ENCODE results near the gene CAP1.

The CAP1 gene

DNA sequence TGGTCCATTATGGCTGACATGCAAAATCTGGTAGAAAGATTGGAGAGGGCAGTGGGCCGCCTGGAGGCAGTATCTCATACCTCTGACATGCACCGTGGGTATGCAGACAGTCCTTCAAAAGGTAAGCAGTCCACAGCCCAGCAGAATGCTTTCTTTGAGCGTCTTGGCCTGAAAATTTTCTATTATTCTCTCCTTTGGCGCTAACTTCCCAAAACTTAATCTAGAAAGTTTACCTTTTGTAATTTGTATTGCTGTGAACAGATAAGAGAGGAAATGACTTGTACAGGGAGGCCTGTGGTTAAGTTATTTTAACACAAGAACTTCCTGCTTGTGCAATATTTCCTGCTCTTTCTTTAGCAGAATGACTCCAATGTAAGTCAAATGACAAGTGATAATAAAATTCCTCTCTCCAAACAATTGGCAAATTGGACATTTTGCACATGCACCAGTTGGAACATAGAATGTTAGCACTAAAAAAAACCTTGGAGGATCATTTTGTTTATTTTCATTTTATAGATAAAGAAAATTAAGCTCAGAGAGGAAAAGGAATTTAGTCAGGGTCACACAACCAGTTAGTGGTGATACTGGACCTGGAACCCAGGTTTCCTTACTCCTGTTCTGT, 18.9 kb downstream of the CAP1 start:
- DNase-seq = peak in 1 of 2 donors; percentile 55

DNA sequence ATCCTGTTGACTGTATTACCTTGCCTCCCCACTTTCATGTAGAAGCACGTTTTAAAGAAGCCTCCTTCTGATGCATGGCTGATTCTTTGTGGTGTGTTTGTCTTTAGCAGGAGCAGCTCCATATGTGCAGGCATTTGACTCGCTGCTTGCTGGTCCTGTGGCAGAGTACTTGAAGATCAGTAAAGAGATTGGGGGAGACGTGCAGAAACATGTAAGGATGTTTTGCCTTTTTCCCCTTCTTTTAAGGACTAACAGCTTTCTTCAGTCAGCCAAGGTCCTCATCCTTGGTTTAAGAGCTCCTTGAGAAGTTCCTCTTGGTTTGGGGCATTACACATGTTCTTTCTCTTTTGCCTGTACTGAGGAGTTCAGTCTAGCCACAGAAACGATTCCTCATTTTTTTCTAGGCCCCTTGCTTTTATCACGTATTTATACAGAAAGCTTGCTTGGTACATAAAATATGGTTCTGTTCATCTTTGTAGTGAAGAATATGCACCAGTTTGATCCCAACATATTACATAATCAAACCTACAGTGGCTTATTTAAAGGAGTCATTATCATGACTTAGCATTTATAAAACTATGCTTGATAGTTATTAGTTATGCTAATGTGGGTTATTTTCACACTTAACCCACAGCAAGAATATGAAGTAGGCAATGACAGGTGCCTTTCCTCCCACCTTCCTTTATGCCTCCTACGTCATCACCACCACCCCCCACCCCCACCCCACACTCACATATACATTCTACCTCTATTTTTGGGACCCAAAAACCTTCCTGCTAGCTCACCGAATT, 19.6 kb downstream of the CAP1 start:
- peak in 1 of 2 donors; percentile 32 for DNase-seq

DNA sequence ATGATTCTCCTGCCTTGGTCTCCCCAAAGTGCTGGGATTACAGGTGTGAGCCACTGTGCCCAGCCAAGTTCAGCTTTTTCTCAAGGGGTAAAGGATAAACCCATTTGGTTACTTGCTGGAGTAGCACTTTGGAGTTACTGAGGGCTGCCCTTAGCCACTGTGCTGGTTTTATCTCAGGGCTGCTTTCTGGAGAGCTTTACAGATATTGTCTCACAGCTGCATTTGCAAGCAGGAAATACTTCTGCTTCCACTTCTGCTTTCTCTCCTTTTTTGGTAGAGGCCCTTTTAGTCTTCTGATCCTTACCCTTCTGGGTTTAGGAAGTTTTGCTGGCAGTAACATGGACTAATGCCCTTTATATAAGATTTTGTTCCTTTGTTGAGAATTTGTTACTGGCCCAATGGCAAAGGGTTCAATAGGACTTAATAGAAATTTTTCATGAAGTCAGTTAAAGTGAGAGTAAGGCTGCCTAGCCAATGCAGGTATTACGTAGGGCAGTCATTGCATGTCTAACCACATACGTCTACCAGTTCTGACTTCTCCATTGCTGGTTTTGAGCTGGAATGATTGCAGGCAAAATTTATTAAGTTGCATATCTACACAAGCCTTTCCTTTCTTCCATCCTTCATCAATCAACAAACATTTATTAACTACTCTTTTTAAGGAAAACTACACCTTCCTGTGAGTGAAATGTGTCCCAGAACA, 24.4 kb downstream of the CAP1 start:
- DNase-seq = no peak

DNA sequence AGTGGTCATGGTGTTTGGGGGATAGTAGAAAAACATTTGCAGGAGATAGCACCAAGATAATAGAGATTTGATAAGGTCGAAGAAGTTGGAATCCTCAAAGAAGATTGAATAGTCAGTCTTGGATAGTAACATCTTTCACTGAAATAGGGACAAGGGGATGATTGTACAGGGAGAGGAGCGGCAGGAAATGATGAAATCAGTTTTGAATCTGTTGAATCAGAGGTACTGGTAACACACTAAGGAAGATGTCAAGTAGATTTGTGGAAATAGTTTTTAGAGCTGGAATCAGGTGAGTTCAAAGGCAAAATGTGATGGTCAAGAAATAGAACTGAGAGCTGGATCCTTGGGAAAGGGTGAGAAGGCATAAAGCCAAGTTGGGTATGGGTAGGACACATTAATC, 26.5 kb downstream of the CAP1 start:
- DNase-seq = no peak

DNA sequence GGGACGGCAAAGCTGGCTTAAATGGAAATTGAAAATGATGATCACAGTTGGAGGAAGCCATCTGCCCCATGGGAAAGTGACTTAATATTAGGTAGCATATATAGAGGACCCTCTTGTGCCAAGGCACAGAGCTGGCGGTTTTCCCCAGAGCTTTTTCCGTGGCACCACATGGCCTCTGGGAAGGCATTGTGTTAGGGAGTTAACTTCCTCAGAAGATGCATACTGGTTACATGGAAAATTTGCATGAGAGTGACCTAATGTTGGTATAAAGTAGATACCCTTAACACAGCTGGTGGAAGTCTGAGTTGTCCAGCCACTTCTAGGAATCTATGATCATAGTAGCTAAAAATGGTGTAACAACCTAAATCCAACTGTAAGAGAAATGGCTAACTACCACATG, 27.3 kb downstream of the CAP1 start:
- DNase-seq = no peak

DNA sequence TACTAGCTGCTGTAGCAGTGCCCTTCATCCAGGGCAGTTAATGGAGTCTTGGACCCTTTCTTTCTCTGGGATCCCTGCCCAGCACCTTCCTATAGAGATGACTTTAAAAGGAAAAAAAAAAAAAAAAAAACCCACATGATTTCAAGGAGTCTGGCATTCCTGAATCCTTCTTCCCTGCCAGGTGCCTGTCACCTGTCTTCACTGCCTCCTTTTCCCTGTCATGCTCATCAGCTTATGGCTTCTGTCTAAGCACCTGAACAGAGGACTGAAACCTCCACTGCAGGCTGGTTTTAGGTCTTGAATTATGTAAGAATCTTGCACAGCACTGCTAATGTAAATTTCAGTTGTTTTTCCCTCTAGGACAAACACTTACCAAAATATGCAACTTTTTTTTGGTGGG, 31.6 kb downstream of the CAP1 start:
- no peak for DNase-seq

DNA sequence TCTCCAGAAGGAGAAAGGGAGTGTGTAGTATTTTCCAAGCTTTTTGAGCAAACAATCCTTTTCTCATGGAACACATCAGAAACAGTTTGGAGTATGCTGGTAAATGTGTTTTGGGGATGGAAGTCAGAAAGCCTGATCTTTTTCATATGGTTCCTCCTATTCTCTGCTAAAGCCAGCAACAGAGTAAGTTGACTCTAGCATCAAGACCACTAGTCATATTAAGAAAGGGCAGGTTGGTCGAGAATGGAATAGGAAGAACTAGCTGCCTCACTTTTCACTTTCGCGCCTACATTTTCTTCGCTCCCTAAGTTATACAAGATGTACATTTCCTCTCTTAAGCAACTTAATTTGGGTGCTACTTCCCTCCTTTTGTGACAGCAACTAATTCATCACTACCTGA, 32.5 kb downstream of the CAP1 start:
- no peak for DNase-seq

DNA sequence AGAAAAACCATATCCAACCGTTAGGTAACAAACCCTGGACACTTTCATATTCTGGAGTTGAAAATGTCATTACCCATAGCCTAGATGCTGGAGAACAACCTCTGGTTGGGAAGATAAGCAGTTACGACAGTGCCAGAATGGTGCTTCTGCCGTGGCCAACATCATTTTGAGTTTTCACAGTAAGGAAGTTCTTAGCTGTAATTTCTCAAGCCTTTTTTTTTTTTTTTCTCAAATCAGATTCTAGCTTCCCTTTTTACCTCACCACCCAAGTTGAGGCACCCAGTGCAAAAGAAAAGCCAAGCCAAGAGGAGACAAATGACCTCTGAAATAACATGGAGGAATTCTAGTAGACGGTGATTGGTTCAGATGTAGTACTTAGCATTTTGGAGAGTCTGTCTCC, 34.7 kb downstream of the CAP1 start:
- DNase-seq = no peak

DNA sequence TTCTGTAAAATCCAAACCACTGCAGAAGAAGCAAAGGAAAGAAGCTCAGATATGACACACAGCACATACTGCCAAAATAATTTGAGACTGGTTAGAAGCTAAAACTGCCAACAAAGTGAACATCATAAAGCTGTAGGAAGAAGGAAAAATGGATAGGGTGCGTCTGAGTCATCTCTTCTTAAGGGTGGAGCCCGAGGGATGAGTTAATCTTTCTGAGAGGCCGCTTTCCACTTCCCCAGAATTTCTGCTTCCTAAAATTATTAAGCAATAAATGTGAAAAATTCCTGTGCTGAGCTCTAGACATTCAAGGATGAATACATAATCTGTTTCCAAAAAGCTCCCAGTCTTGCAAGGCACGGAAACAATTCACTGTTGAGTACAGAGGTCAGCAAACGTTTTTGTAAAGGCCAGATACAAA, 36.4 kb downstream of the CAP1 start:
- no peak for DNase-seq

DNA sequence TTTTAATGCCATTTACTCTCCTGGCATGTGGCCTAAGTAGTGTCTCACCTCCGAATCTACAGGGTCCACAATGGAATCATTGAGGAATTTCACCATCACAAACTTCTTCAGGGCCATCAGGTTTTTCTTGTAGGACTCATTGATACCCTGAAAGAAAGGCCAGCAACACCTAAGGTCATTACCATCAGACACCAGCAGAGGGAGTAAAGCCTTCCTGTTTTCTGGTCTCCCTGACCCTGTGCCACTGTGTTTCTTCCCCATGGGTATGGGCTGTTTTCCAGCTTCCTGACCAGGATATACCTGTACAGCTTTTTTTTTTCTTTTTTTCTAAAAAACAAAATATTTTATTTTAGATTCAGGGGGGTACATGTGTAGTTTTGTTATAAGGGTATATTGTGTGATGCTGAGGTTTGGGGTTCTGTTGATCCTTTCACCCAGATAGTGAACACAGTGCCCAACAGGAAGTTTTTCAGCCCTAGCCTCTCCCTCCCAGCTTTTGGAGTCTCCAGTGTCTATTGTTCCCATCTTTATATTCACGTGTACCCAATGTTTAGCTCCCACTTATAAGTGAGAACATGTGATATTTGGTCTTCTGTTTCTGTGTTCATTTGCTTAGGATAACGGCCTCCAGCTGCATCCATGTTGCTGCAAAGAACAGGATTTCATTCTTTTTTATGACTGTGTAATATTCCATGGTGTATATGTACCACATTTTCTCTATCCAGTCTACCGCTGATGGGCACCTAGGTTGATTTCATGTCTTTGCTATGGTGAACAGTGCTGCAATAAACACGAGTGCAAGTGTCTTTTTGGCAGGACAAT, 38.2 kb downstream of the CAP1 start:
- peak; percentile 54 to 71 for DNase-seq

DNA sequence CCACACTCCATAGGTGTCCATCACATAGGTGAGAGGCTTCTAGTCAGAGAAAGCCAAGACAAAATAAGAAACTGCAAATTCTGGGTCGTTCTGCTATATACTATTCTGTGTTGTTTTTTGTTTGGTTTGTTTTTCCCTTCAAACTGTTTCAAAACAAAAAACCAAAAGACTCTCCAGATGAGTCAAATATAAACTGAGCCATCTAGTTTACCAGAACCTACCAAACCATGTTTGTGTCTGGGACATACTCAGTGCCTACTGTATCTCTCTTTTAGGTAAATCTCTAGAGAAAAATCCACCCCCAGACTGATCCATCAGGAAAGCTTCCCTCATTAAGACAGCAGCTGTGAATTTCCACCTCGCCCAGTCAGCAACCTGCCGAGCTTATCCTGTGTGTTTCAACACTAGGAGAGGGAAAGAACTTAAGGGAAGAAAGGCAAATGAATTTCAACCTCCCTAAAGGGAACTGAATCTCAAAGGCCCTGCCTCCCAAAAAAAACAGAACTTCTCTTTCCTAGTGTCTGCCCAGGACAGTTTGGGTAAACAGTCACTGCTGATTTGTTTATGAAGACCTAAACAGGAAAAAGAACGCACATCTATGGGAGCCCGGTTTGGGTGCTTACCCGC, 39.4 kb downstream of the CAP1 start:
- DNase-seq = no peak

DNA sequence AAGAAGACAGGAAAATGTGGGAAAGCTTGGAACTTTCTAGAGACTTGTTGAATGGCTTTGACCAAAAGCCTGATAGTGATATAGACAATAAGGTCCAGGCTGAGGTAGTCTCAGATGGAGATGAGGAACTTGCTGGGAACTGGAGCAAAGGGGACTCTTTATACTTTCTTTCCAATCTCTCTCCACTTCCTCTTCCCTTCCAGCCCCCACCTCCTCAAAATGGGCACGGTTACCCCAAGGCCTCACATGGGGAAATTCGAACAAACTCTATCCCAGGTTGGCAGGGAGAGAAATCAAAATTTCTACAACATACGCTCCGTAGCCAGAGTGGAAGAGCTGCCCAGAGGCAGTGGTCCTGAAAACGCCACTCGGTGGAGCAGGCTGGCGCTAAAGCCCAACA, 41.3 kb downstream of the CAP1 start:
- no peak for DNase-seq

DNA sequence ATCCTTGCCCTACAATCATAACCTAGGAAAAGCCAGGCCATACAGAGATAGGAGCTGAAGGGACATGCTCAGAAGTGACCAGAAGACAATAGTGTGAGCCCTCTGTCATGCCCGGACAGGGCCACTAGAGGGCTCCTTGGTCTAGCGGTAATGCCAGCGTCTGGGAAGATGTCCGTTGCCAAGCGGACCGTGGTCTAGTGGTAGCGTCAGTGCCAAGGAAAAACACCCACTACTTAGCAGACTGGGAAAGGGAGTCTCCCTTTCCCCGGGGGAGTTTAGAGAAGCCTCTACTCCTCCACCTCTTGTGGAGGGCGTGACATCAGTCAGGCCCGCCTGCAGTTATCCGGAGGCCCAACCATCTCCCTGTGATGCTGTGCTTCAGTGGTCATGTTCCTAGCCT, 44.2 kb downstream of the CAP1 start:
- peak; percentile 39 to 49 for DNase-seq

DNA sequence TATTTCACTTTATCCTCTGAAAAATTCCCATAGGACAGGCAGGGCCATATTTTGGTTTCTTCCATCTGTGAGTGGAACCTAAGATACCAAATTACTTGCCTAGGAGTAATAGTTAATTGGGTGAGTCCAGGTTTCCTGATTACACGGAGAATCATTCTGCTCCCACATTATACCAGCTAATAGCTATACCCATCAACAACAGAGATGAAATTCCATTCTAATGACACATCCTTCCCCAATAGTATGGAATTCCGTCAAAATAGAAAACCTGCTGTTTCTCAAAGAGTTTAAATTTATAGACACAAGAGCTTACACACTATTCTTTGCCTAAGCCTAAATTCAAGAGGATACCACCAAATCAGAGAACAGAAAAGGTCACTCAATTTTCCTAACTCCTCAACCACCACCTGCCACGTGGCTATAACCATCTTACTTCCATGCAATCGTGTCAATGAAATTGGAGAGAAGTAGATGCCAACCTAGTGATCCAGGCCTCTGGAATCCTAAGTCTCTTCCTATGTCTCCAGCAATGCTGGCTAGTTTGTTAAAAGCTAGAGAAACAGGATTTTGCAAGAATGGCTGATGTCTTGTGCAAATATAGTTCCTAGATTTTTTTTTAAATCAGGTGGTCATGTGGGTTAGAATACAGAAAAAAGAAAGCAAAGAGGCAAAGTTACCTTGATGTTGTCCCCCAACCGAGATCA, 50.3 kb downstream of the CAP1 start:
- DNase-seq = no peak

DNA sequence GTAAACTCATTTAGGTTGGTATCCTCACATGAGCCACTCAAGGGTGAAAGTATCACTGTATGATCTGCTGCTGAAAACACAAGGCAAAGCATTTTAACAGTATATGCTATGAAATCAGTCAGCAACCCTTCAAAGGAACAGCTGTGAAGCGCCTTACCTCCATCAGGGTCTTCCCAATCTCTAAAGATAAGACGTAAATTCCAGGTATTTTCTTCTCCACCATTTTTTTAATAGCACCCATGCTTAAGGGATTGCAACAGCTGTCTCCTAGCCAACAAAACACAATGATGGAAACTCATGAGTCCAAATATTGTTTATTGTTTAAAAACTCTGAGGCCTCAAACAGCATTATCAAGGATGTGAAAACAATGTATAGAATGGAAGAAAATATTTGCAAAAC, 51.7 kb downstream of the CAP1 start:
- DNase-seq = no peak

DNA sequence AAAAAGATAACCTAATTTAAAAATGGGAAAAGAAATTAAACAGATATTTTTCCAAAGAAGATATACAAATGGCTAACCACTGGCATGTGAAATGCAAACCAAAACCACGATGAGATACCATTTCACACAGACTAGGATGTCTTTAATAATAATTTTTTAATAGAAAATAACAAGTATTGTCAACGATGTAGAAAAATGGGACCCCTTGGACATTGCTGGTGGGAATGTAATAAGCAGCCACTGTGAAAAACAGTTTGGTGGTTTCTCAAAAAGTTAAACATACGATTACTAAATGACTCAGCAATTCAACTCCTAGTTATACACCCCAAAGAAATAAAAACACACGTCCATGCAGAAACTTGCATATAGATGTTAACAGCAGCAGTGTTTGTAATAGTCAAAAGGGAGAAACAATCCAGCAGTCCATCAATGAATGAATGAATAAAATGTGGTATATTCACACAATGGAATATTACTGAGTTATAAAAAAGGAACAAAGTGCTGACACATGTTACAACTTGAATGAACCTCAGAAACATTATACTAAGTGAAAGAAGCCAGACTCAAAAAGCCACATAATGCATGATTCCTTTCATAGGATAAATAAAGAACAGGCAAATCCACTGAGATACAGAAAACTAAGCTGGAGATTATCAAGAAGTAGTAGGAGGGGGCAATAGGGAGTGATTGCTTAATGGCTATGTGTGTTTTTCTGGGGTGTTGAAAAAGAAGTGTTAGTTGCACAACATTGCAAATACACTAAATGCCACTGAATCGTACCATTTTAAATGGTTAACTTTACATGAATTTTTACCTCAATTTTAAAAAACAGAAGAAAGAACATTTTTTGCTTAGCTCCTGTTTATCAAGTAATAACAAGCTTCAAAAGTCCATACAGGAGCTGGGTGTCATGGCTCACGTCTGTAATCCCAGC, 52.4 kb downstream of the CAP1 start:
- no peak for DNase-seq

DNA sequence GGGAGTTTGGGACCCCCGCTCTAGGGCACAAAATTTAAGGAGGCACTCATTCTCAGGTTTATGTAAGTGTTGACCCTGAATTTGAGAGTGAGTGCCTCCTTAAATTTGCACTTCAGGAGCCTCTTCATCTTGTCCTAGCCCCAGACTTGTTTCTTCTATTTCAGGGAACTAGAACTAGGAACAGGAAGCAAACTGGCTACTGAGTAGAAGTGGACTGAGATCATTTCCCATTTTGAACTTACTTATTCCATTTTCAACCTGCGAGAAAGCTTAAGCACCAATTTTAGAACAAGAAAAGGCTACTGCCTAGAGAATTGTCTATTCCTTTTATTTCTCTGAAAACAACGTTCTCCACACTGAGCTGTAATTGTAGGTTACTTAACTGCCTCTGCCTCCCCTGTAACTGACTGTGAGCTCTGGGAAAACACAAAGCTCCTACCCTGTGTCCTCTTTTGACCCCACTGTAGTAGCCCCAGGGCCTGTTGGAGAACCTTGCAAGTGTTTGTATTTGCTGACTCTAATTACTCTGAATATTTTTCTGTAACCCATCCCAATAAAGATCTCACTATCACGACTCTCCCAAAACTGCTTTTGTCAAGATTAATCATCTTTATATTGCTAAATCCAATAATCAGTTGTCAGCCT, 54.1 kb downstream of the CAP1 start:
- no peak for DNase-seq

DNA sequence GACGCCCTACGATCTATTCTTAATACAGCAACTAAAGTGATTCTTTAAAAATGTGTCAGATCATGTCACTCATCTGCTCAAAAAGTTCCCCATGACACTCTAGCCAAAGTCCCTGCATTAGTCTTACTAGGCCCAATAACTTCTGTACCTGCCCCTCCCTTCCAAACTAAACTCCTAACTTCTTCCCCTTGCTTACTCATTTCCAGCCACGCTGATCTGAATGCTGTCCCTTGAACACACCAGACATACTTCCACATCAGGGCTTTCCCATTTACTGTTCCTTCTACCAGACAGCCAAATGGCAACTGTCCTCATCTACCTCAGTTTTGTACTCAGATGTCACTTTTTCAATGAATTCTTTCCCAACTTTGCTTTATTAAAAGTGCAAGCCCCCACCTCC, 55.3 kb downstream of the CAP1 start:
- no peak for DNase-seq

DNA sequence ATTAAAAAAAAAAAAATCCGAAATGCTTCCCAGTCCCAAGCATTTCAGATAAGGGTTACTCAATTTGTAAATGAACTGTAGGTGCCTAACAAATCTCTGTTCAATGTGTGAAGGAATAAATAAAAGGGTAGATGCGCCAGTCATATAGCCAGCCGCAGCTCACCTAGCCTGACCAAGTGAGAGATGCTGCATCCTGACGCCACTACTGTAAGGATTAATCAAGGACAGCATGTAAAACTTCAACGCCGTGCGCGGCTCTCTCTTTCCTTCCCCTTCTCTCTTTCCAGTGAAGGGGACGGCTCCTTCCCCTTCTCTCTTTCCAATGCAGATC, 56.1 kb downstream of the CAP1 start:
- no peak for DNase-seq

DNA sequence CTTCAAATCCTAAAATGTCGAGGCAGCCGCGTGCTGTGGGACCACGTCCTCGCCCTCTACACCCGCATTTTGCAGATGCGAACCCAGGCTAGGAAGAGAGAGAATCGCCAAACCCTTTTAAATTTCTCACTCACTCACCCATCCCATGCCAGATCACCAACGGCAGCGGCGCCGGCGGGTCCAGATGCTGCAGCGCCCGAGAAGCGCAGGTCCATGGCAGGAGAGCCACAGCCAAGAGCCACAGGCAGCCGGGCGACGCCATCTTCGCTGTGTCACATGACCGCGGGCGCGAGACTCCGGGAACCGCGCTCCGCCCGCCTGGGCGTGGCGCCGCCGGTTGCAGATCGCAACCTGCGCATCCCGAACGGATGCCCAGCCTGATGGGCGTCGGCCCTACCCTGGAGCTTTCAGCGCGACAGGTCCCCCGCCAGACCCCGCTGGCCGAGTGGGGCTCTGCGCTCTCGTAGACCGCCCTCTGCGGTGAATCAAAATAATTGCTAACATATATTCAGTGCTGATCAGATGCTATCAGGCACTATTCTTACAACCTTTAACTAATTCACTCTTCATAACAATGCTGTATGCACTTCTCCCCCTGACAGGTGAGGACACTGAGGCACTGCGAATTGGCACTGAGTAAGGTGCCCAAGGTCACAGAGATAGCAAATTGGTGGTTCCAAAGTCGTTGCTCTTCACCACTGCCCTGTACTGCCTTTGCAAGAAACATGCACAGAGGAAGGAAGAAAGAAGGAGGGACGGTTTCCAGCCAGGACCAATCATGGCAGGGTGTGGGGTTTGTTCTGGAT, 56.7 kb downstream of the CAP1 start, which contains the start of gene PPT1:
PPT1 (minus strand) TSS at position 276 of the 806 bp plus-strand sequence; CDS start at position 262, 14 bp downstream.
- peak; percentile 67 to 78 for DNase-seq

Data from CD4-positive, alpha-beta T cell treated with Interferon alpha-2 for 1 hour (primary cell).